Uterus (tissue), 2 donors: ENCODE results near the gene ADD1.

Source experiments
- POLR2A ChIP-seq, 2 donors: fragments of 450-650 bp; IDR thresholded peaks; one replicate each; pipeline ENCODE4 v1.6.1; 2016; ENCODE audit warnings: antibody characterized with exemption in 2 of 2, mild to moderate bottlenecking in 1 of 2, moderate library complexity in 1 of 2
- TF ChIP-seq, protein P1 (sequence below), 4 experiments: fragments of 200-600 bp in 2 of 4; fragments of 450-650 bp in 2 of 4; sonication (generic) in 2 of 4; IDR thresholded peaks; one replicate each; pipeline ENCODE4 v1.5.1; 2016 to 2019; ENCODE audit warnings: antibody characterized with exemption in 4 of 4, mild to moderate bottlenecking in 2 of 4, moderate library complexity in 1 of 4

GRCh38 chr4:2816401-2816954 is 27.2 kb upstream of the ADD1 start:
- TF ChIP-seq, protein P1, sequence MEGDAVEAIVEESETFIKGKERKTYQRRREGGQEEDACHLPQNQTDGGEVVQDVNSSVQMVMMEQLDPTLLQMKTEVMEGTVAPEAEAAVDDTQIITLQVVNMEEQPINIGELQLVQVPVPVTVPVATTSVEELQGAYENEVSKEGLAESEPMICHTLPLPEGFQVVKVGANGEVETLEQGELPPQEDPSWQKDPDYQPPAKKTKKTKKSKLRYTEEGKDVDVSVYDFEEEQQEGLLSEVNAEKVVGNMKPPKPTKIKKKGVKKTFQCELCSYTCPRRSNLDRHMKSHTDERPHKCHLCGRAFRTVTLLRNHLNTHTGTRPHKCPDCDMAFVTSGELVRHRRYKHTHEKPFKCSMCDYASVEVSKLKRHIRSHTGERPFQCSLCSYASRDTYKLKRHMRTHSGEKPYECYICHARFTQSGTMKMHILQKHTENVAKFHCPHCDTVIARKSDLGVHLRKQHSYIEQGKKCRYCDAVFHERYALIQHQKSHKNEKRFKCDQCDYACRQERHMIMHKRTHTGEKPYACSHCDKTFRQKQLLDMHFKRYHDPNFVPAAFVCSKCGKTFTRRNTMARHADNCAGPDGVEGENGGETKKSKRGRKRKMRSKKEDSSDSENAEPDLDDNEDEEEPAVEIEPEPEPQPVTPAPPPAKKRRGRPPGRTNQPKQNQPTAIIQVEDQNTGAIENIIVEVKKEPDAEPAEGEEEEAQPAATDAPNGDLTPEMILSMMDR (IDR thresholded peaks at IDR 0.05): no peak
- no peak for TF ChIP-seq POLR2A (IDR thresholded peaks at IDR 0.05)
